GM23248 (cell line): Measurements from ENCODE around the gene EML2.

Experiments
- EZH2 ChIP-seq: fragments of 200-600 bp; sonication (generic); IDR thresholded peaks from 2 replicates; pipeline ENCODE4 v1.6.1; 2018; ENCODE audit warnings: antibody characterized with exemption, mild to moderate bottlenecking; ENCODE audit not compliant: insufficient read depth, poor library complexity, severe bottlenecking
- EZH2phosphoT487 ChIP-seq: fragments of 200-600 bp; sonication (generic); IDR thresholded peaks from 2 replicates; pipeline ENCODE4 v1.6.1; 2018; ENCODE audit warnings: antibody characterized with exemption, moderate library complexity, mild to moderate bottlenecking, low read depth; ENCODE audit not compliant: insufficient read depth

DNA sequence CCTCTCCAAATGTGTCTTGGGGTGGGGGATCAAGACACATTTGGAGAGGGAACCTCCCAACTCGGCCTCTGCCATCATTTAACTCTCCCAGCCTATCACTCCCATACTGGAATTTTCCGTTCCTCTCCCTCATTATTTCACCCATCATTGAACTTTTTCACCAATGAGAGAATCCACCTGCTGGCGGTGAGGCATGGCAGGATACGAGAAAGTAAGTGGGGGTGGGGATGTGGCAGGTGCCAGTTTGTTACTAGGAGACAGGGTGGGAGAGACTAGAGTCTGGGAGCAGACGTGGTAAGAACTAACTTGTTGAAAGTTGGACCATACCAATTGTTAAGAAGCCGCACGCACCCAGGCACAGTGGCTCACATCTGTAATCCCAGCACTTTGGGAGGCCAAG lies 35.7 kb upstream of the EML2 start:
- TF ChIP-seq EZH2 (no peak), EZH2phosphoT487 (no peak)
